Measurements from ENCODE around the gene SH3RF3.

- TF ChIP-seq CTCF (IDR thresholded peaks at IDR 0.05; ENCODE audit: low read depth, low read length) (no peak), MAX (IDR thresholded peaks at IDR 0.05; ENCODE audit: low read depth, low read length) (no peak)
Measured at GRCh38 chr2:109196081-109196875, 67.3 kb downstream of the SH3RF3 start.

Measured in NB4 (cell line).